Heart left ventricle (tissue), 13 donors: ENCODE results near the gene CBLC.

Experiments
- POLR2A ChIP-seq, 2 donors: fragments of 450-650 bp; IDR thresholded peaks; one replicate each; pipeline ENCODE4 v1.6.1; 2017; ENCODE audit warnings: antibody characterized with exemption in 2 of 2, mild to moderate bottlenecking in 2 of 2, moderate library complexity in 2 of 2
- TF ChIP-seq, protein P1 (sequence below), 12 donors: fragments of 200-600 bp; sonication (generic) in 4 of 12; IDR thresholded peaks; one replicate each; pipeline versions ENCODE4 v1.5.0 to v1.8.0; 2018 to 2022; ENCODE audit warnings: antibody characterized with exemption in 12 of 12, mild to moderate bottlenecking in 5 of 12
- donor health status: ischemic (EF 13 %, LVEDD 7.1; RV severe dilation, severe dysfunction).
- donor health status: DM: no; HTN: yes; CAD: no.
- donor health status: DM: no; HTN: no; CAD: no.
- donor health status: ischemic (EF 25% LVEDD 6.9; RV normal size, moderate dysfunction).
- donor health status: ischemic (EF 25% LVEDD 5.7; RV mildly dilated, moderate dysfunction).
- donor health status: ischemic (EF 35%, LVEDD 5.7; RV mildly dilated, moderate dysfunction).
- donor health status: nonischemic (EF 11% LVEDD 7.7; RV severe dilation, severe dysfunction).
- donor health status: DM: yes; HTN: yes; CAD: no.
- donor health status: PGD.
- donor health status: ischemic (EF 29% LVEDD 5.4; RV normal size, mild dysfunction).
- donor health status: nonischemic (EF 23%, LVEDD 6.1; RV moderate dilation, normal function).

DNA sequence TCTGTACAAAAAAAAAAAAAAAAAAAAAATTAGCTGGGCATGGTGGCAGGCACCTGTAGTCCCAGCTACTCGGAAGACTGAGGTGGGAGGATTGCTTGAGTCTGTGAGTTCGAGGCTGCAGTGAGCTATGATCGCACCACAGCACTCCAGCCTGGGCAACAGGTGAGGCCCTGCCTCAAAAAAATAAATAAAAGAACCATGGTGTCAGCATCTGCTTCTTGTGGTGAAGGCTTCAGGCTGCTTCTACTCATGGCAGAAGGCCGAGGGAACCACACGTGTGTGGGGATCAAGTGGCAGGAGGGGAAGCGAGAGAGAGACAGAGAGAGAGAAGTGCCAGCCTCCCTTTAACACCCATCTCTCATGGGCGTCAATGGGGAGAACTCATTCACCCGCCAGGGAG lies 15.7 kb upstream of the CBLC start:
- TF ChIP-seq, protein P1, sequence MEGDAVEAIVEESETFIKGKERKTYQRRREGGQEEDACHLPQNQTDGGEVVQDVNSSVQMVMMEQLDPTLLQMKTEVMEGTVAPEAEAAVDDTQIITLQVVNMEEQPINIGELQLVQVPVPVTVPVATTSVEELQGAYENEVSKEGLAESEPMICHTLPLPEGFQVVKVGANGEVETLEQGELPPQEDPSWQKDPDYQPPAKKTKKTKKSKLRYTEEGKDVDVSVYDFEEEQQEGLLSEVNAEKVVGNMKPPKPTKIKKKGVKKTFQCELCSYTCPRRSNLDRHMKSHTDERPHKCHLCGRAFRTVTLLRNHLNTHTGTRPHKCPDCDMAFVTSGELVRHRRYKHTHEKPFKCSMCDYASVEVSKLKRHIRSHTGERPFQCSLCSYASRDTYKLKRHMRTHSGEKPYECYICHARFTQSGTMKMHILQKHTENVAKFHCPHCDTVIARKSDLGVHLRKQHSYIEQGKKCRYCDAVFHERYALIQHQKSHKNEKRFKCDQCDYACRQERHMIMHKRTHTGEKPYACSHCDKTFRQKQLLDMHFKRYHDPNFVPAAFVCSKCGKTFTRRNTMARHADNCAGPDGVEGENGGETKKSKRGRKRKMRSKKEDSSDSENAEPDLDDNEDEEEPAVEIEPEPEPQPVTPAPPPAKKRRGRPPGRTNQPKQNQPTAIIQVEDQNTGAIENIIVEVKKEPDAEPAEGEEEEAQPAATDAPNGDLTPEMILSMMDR (IDR thresholded peaks at IDR 0.05): no peak
- no peak for TF ChIP-seq POLR2A (IDR thresholded peaks at IDR 0.05)
